Memory B cell (primary cell): Measurements from ENCODE around the gene ACMSD.

Source experiments
- ATAC-seq: fragments of 150-1000 bp; cut with Tn5 transposase; 2 replicates; pipeline ENCODE4 v1.10.0; 2021; ENCODE audit warnings: low read depth, mild to moderate bottlenecking, moderate library complexity
- DNase-seq, 2 donors: peaks; one replicate each; pipeline ENCODE4 v3.0.0; 2022; ENCODE audit warnings: low spot score in 2 of 2
- H3K27ac Mint-ChIP-seq: one replicate; pipeline ENCODE4 v1.8.0; 2022; ENCODE audit warnings: mild to moderate bottlenecking, moderate library complexity, mixed read lengths
- H3K27me3 Mint-ChIP-seq: one replicate; pipeline ENCODE4 v1.8.0; 2022; ENCODE audit warnings: mixed read lengths
- H3K36me3 Mint-ChIP-seq: one replicate; pipeline ENCODE4 v1.8.0; 2022; ENCODE audit warnings: mild to moderate bottlenecking, mixed read lengths
- H3K4me1 Mint-ChIP-seq: one replicate; pipeline ENCODE4 v1.8.0; 2022; ENCODE audit warnings: mixed read lengths
- H3K4me3 Mint-ChIP-seq: one replicate; pipeline ENCODE4 v1.8.0; 2022; ENCODE audit warnings: mild to moderate bottlenecking, moderate library complexity, mixed read lengths
- H3K9me3 Mint-ChIP-seq: one replicate; pipeline ENCODE4 v1.8.0; 2022; ENCODE audit warnings: mixed read lengths

The ACMSD gene

DNA sequence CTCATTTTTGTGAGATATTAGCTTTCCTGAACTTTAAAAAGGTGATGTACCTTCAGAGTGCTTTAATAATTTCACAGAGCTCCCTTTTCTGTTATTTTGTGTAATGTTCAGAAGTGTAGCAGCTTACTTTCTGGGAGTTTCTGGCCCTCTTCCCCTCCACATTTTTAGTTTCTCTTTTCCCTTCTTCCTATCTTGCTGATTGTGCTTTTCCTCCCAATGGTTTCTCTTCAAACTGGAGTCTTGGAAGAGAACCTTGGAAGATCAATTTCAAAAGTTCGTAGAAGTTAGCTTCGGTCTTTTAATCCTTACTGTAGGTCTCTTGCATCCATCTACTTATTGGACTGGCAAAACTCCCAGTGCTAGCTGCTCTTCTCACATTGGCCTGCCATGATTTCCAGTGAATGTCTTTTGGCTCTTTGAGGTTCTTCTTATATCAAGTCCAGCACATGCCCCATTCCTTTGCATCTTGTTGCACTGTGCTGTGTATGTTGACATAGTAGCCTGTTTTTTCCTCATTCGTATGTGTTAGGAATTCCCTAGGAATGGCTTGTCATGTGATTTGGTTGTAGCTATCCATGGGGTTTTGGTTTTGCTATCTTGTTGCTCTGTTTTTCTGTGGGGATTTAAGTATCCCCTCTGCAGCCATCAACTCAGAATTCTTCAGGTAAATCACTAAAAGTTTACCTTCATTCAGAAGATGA lies 88.0 kb downstream of the ACMSD start:
- Mint-ChIP-seq H3K27ac (peak overlapping the region; percentile 48), H3K4me3 (peak overlapping the region; percentile 59), H3K4me1 (peaks cover 48% of the 10 kb centered on the region), H3K9me3 (no peaks in the 10 kb centered on the region), H3K27me3 (no peaks in the 10 kb centered on the region), H3K36me3 (peaks cover 21% of the 10 kb centered on the region)
- ATAC-seq (no peak), DNase-seq (no peak)

DNA sequence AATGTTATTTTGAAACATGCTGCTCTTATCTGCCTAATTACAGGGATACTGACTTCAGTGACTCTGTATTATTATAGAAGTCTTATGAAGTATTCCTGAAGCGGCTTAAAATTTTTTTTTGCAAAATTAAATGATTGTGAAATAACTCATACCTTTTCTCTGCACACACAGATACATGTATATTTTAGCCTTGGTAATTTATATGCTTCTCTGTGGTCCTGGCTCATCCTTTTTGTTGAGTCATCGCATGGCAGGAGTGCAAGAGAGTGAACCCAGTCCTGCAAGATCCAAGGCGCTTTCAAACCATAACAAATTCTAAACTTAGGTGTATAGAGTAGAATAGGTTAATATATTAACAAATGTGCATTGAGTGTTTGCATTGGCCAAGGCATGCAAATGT lies 88.8 kb downstream of the ACMSD start:
- peaks cover 20% of the 10 kb centered on the region for H3K36me3 Mint-ChIP-seq
- no peak overlapping the region for H3K4me3 Mint-ChIP-seq
- no peaks in the 10 kb centered on the region for H3K9me3 Mint-ChIP-seq
- no peak for DNase-seq
- H3K27me3 Mint-ChIP-seq: no peaks in the 10 kb centered on the region
- ATAC-seq: no peak
- no peak overlapping the region for H3K27ac Mint-ChIP-seq
- H3K4me1 Mint-ChIP-seq: peaks cover 48% of the 10 kb centered on the region

DNA sequence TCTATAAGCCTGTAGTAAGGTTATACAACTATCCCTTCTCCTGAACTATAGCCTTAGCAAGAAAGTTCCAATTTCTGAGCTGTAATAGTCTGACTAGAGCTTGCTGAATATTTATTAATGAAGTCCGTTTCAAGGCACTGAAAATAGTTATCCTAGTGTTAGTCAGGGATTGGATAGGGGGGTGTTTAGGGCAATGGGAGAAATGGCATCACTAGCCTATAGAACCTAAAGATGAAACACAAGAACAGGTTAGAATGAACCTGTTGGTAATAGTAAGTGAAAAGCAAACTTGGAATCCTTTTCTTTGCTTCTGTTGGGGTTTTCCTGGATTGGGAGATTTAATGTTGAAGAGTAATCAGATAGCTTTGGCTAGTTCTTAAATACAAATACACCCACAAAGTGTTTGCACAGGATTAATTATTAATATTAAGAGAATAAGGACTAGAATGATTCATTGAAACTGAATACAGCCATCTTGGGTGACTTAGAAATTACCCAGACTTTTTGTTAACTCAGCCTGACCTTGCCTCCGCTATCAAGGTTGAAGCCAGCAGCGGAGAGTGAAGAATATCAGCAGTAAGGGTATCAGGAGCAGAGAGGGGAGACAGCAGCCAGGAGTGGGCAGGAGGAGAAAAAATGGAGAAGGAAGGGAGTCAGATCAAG lies 94.6 kb downstream of the ACMSD start:
- no peaks in the 10 kb centered on the region for H3K27me3 Mint-ChIP-seq
- H3K27ac Mint-ChIP-seq: peak overlapping the region; percentile 19
- no peak for ATAC-seq
- peaks cover 34% of the 10 kb centered on the region for H3K4me1 Mint-ChIP-seq
- no peaks in the 10 kb centered on the region for H3K9me3 Mint-ChIP-seq
- H3K4me3 Mint-ChIP-seq: no peak overlapping the region
- no peak for DNase-seq
- H3K36me3 Mint-ChIP-seq: peaks cover 13% of the 10 kb centered on the region

- Mint-ChIP-seq H3K27ac (peak overlapping the region; percentile 48), H3K4me3 (no peak overlapping the region), H3K4me1 (peaks cover 31% of the 10 kb centered on the region), H3K9me3 (no peaks in the 10 kb centered on the region), H3K27me3 (no peaks in the 10 kb centered on the region), H3K36me3 (peaks cover 13% of the 10 kb centered on the region)
- DNase-seq (no peak), ATAC-seq (no peak)
Measured at GRCh38 chr2:134933732-134934131, 95.3 kb downstream of the ACMSD start.

GRCh38 chr2:134934150-134934549 lies 95.7 kb downstream of the ACMSD start:
- DNase-seq: no peak
- Mint-ChIP-seq H3K36me3 (peaks cover 13% of the 10 kb centered on the region), H3K27me3 (no peaks in the 10 kb centered on the region), H3K4me3 (no peak overlapping the region), H3K27ac (peak overlapping the region; percentile 48), H3K4me1 (peaks cover 31% of the 10 kb centered on the region), H3K9me3 (no peaks in the 10 kb centered on the region)
- ATAC-seq: no peak

DNA sequence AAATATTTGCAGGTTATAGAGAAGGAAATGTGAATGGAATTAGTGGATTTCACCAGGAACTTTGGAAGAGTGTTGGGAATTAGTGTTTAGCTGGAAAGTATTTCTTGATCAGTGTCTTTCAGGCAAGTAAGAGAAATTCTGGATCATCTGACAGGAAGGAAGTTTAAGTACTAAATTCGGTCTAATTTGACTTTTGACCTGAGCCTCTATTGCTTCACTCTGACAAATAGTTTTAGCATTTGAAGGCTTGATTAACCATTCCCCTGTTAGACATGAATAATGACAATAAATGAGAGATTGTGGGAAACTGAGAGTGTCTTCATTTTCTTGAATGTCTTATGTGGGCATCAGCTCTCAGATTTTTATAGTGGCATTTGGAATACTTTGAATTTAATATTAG lies 96.2 kb downstream of the ACMSD start:
- ATAC-seq (no peak), DNase-seq (no peak)
- no peak overlapping the region for H3K4me3 Mint-ChIP-seq
- peaks cover 12% of the 10 kb centered on the region for H3K36me3 Mint-ChIP-seq
- H3K27me3 Mint-ChIP-seq: no peaks in the 10 kb centered on the region
- H3K9me3 Mint-ChIP-seq: no peaks in the 10 kb centered on the region
- H3K27ac Mint-ChIP-seq: peak overlapping the region; percentile 48
- H3K4me1 Mint-ChIP-seq: peaks cover 29% of the 10 kb centered on the region

DNA sequence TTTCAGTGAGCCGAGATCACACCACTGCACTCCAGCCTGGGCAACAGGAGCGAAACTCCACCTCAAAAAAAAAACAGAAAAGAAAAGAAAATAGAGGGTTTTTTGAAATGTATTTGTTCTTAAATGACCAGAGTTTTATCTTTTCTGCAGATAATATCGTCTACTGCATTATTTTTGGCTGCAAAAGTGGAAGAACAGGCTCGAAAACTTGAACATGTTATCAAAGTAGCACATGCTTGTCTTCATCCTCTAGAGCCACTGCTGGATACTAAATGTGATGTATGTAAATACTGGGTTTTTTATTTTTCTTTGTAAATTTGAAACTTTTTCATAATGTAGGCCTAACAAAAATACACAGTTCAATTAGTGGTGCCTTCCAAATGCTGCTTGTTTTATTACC lies 98.3 kb downstream of the ACMSD start:
- peak overlapping the region; percentile 28 for H3K27ac Mint-ChIP-seq

DNA sequence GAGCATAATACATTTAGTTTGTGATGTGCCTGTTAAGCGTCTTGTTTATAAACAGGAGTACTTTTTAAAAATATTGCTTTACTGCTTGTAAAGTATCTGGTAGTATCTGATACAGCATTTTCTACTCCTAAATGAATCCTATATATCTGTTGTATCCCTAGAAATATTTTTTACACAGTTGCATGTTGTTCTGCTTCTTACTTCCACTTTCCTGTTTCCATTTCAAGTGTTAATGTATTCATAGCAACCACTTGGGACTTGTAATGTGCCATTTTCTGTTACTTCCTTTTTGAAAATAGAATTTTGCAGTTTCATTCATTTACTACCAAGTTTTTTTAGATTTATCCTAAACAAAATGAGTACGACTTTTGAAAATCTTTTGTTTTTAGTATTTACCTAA lies 105.1 kb downstream of the ACMSD start:
- H3K27ac Mint-ChIP-seq: peak overlapping the region; percentile 76
- H3K4me1 Mint-ChIP-seq: peaks cover 12% of the 10 kb centered on the region
- peaks cover 26% of the 10 kb centered on the region for H3K36me3 Mint-ChIP-seq
- DNase-seq (no peak), ATAC-seq (peak; percentile 91)
- H3K9me3 Mint-ChIP-seq: no peaks in the 10 kb centered on the region
- no peaks in the 10 kb centered on the region for H3K27me3 Mint-ChIP-seq
- peak overlapping the region; percentile 60 for H3K4me3 Mint-ChIP-seq

More for the DNA sequence above, 98.3 kb downstream of the ACMSD start:
- DNase-seq (no peak), ATAC-seq (no peak)
- Mint-ChIP-seq H3K4me1 (peaks cover 17% of the 10 kb centered on the region), H3K27me3 (no peaks in the 10 kb centered on the region), H3K9me3 (no peaks in the 10 kb centered on the region), H3K36me3 (peaks cover 21% of the 10 kb centered on the region), H3K4me3 (no peak overlapping the region)

- H3K36me3 Mint-ChIP-seq: peaks cover 23% of the 10 kb centered on the region
- no peak for DNase-seq
- H3K4me1 Mint-ChIP-seq: peaks cover 12% of the 10 kb centered on the region
- no peaks in the 10 kb centered on the region for H3K9me3 Mint-ChIP-seq
- H3K27me3 Mint-ChIP-seq: no peaks in the 10 kb centered on the region
- ATAC-seq: no peak
- no peak overlapping the region for H3K4me3 Mint-ChIP-seq
- peak overlapping the region; percentile 10 for H3K27ac Mint-ChIP-seq
Measured at GRCh38 chr2:134944975-134945374, 106.6 kb downstream of the ACMSD start.

- peak overlapping the region; percentile 10 for H3K27ac Mint-ChIP-seq
- peaks cover 14% of the 10 kb centered on the region for H3K4me1 Mint-ChIP-seq
- H3K4me3 Mint-ChIP-seq: no peak overlapping the region
Measured at GRCh38 chr2:134946073-134946472, 107.7 kb downstream of the ACMSD start.

DNA sequence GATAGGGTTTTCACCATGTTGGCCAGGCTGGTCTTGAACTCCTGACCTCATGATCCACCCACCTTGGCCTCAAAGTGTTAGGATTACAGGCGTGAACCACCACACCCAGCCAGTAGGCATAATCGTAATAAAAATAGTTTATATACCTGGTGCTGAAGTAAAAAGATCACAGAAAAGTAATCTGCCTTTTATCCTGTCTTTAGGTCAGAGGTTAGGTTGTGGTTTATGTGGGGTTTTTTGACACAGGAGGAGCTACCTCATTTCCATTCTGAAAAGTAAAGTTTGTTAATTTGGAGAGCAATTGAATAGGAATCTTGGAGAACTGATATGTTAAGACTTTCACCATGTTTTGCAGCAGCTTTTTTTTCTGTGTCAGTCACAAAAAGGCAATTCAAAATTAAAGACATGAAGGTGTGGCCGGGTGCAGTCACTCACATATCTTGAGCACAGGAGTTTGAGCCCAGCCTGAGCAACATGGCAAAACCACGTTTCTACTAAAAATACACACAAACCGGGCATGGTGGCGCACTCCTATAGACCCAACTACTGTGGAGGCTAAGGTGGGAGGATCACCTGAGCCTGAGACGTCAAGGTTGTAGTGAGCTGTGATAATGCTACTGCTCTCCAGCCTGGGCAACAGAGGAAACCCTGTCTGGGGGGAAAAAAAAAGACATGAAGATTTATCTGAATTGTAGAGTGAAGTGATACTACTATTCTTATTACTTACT lies 111.7 kb downstream of the ACMSD start:
- ATAC-seq: no peak
- Mint-ChIP-seq H3K36me3 (peaks cover 34% of the 10 kb centered on the region), H3K4me3 (no peak overlapping the region), H3K27me3 (no peaks in the 10 kb centered on the region), H3K9me3 (no peaks in the 10 kb centered on the region), H3K4me1 (peaks cover 10% of the 10 kb centered on the region), H3K27ac (peak overlapping the region; percentile 79)
- DNase-seq: no peak

More at GRCh38 chr2:134946073-134946472, 107.7 kb downstream of the ACMSD start:
- H3K9me3 Mint-ChIP-seq: no peaks in the 10 kb centered on the region
- H3K36me3 Mint-ChIP-seq: peaks cover 19% of the 10 kb centered on the region
- DNase-seq: no peak
- no peaks in the 10 kb centered on the region for H3K27me3 Mint-ChIP-seq
- no peak for ATAC-seq

DNA sequence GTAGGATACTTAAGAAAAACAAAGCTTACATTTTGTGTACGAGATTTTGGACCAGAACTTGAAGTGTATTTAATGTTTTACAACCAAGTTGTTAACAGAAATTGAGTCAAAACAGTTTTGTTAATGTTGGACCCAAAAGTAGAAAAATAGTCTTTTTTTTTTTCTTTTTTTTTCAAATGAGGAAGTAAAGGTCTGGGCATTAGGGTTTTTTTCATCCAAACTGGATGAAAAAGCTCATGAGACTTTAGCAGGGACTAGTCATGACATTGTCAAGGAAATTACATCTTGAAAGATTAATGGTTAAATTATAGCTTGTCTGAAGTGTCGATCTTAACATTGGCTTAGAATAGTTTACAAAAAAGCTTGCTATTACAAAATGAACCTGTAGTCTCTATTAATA lies 112.5 kb downstream of the ACMSD start:
- ATAC-seq: no peak
- no peaks in the 10 kb centered on the region for H3K9me3 Mint-ChIP-seq
- no peak for DNase-seq
- H3K36me3 Mint-ChIP-seq: peaks cover 29% of the 10 kb centered on the region
- H3K27me3 Mint-ChIP-seq: no peaks in the 10 kb centered on the region
- H3K4me3 Mint-ChIP-seq: no peak overlapping the region
- peaks cover 10% of the 10 kb centered on the region for H3K4me1 Mint-ChIP-seq
- no peak overlapping the region for H3K27ac Mint-ChIP-seq
